Caki2 (cell line): ENCODE data around the gene C1GALT1. TPM values are rescaled to one million over a fixed set of nuclear protein-coding genes. Genes with fewer than 3 reads are reported as not detected.
A peak's percentile ranks its signal among the peaks of the same experiment; 100 is the strongest.

Experiments
- DNase-seq: peaks from one replicate; pipeline ENCODE4 v3.0.0-alpha.2; 2015; ENCODE audit warnings: low read depth
- in situ Hi-C: cut with HindIII; loops from 2 replicates; pipeline ENCODE4 v1.10.0; 2016; ENCODE audit warnings: low sequenced_read_pairs, low pct_unique_long_range_greater_than_20kb, mixed read lengths
- total RNA-seq: library from RNA; depleted of rRNA; stranded (reverse); fragments of >200 nt; shearing (Covaris generic); gene quantifications from 2 replicates; pipeline ENCODE4 v1.2.3, GENCODE V29; 2014; ENCODE audit warnings: low replicate concordance

C1GALT1 gene
- total RNA-seq, 1 experiment from 2014 or later, result 24.4 TPM

GRCh38 chr7:7254319-7254718 is 72.0 kb downstream of the C1GALT1 start:
- in situ Hi-C loops, result no loop called here
- DNase-seq, result no peak

- in situ Hi-C loops, result no loop called here
These were observed 72.6 kb downstream of the C1GALT1 start for GRCh38 chr7:7254908-7255307.

GRCh38 chr7:7256731-7257274 is 74.5 kb downstream of the C1GALT1 start:
- DNase-seq, result no peak
- in situ Hi-C loops, result no loop called here

More at GRCh38 chr7:7254908-7255307, 72.6 kb downstream of the C1GALT1 start:
- DNase-seq, result peak; percentile 44

- DNase-seq, result peak; percentile 18
- in situ Hi-C loops, result no loop called here
These were observed 75.8 kb downstream of the C1GALT1 start for GRCh38 chr7:7257899-7258692.

- in situ Hi-C loops, result no loop called here
- DNase-seq, result no peak
These were observed 79.5 kb downstream of the C1GALT1 start for GRCh38 chr7:7261863-7262262.

GRCh38 chr7:7263297-7264230 is 81.2 kb downstream of the C1GALT1 start:
- no peak for DNase-seq
- in situ Hi-C loops, result no loop called here

- in situ Hi-C loops, result no loop called here
- no peak for DNase-seq
These were observed 82.1 kb downstream of the C1GALT1 start for GRCh38 chr7:7264306-7265040.

GRCh38 chr7:7265081-7266075 is 83.0 kb downstream of the C1GALT1 start:
- in situ Hi-C loops, result no loop called here
- DNase-seq, result no peak

- DNase-seq, result no peak
- in situ Hi-C loops, result no loop called here
These were observed 84.0 kb downstream of the C1GALT1 start for GRCh38 chr7:7266257-7266881.

GRCh38 chr7:7271094-7271874 is 88.9 kb downstream of the C1GALT1 start:
- in situ Hi-C loops, result no loop called here
- no peak for DNase-seq

- DNase-seq, result no peak
- in situ Hi-C loops, result no loop called here
These were observed 90.0 kb downstream of the C1GALT1 start for GRCh38 chr7:7272294-7272693.

- DNase-seq, result no peak
- in situ Hi-C loops, result no loop called here
These were observed 92.4 kb downstream of the C1GALT1 start for GRCh38 chr7:7274782-7275181.

GRCh38 chr7:7276161-7276560 is 93.8 kb downstream of the C1GALT1 start:
- in situ Hi-C loops, result no loop called here

GRCh38 chr7:7290429-7291122 is 108.2 kb downstream of the C1GALT1 start:
- in situ Hi-C loops, result no loop called here

More at GRCh38 chr7:7276161-7276560, 93.8 kb downstream of the C1GALT1 start:
- no peak for DNase-seq

GRCh38 chr7:7292085-7292484 is 109.7 kb downstream of the C1GALT1 start:
- DNase-seq, result no peak
- in situ Hi-C loops, result no loop called here

More at GRCh38 chr7:7290429-7291122, 108.2 kb downstream of the C1GALT1 start:
- no peak for DNase-seq
